HCT116 (cell line): ENCODE results near the gene CCDC187.

Experiments used
- CTCF ChIP-seq, 3 experiments: fragments of 200-600 bp in 1 of 3; sonication (generic) in 1 of 3; IDR thresholded peaks in 2 of 3; conservative IDR thresholded peaks in 1 of 3; 2 replicates each; pipeline ENCODE4 v1.5.1; 2012 to 2017; ENCODE audit warnings: low read depth in 2 of 3, low read length in 2 of 3, antibody characterized with exemption in 1 of 3, borderline replicate concordance in 1 of 3, control low read depth in 1 of 3, mild to moderate bottlenecking in 1 of 3, mixed read lengths in 1 of 3, mixed run types in 1 of 3, moderate library complexity in 1 of 3; ENCODE audit not compliant: insufficient read depth in 1 of 3
- FOSL1 ChIP-seq: IDR thresholded peaks from 2 replicates; pipeline ENCODE4 v1.6.1; 2012; ENCODE audit warnings: low read depth
- POLR2AphosphoS5 ChIP-seq: IDR thresholded peaks from 2 replicates; pipeline ENCODE4 v1.6.1; 2011; ENCODE audit warnings: mild to moderate bottlenecking, low read depth, low read length, moderate library complexity

DNA sequence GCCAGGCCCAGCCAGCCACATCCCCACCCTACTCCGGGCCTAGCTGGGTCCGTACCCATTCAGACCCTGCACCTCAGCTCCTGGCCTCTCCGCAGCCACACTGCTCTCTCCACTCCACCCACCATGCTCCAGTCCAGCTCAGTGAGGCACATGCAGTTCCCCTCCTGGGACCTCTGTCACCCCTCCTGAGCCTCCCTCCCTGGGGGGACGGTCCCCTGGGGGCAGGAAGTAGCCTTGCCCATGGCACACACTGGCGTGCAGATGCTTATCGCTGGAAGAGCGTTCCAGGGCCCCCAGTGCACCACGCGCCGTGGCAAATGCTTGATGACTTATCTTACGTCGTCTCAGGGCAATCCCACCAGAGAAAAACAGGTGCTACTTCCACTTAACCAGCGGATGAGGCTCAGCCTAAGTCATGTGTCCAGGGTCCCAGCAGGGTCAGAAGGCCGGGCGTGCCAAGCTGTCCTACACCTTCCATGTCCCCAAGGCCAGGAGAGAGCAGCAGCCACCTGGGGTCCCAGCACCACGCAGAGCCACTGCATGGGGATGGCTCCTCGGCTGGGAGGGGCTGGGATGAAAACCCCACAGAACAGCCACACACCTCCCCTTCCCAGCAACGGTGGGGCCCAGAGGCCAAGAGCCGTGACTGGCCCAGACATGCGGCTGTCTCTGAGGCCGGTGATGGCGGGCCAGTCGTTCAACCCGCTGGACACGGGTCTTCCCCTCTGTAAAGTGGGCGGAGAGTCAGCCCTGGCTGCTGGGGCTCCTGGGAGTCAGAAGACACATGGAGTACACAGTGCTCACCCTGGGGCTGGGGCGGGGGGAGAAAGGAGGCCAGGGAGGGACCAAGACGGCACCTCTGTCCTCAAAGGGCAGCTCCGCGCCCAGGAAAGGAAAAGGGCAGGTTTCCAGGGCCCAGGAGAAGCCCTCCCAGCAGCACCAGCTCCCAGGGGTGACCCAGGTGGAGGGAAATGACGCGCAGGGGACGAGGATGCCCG lies 2.6 kb upstream of the CCDC187 start:
- no peak for TF ChIP-seq CTCF (IDR thresholded peaks at IDR 0.05 in 2 of 3, conservative IDR thresholded peaks at IDR 0.05 in 1 of 3; ENCODE audit: borderline replicate concordance in 1 of 3, insufficient read depth in 1 of 3, low read depth in 2 of 3, low read length in 2 of 3)
- TF ChIP-seq FOSL1, result no peak
- no peak for TF ChIP-seq POLR2AphosphoS5
